C4-2B (cell line): ENCODE data around the gene SAP25.

ENCODE experiments used
- ZFX ChIP-seq: fragments of 450-650 bp; IDR thresholded peaks from 2 replicates; pipeline ENCODE4 v1.6.1; 2017
- TF ChIP-seq, protein P1 (sequence below): fragments of 450-650 bp; conservative IDR thresholded peaks from 2 replicates; pipeline ENCODE4 v1.5.1; 2017; ENCODE audit warnings: mild to moderate bottlenecking

- TF ChIP-seq, protein P1, sequence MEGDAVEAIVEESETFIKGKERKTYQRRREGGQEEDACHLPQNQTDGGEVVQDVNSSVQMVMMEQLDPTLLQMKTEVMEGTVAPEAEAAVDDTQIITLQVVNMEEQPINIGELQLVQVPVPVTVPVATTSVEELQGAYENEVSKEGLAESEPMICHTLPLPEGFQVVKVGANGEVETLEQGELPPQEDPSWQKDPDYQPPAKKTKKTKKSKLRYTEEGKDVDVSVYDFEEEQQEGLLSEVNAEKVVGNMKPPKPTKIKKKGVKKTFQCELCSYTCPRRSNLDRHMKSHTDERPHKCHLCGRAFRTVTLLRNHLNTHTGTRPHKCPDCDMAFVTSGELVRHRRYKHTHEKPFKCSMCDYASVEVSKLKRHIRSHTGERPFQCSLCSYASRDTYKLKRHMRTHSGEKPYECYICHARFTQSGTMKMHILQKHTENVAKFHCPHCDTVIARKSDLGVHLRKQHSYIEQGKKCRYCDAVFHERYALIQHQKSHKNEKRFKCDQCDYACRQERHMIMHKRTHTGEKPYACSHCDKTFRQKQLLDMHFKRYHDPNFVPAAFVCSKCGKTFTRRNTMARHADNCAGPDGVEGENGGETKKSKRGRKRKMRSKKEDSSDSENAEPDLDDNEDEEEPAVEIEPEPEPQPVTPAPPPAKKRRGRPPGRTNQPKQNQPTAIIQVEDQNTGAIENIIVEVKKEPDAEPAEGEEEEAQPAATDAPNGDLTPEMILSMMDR = no peak
- no peak for TF ChIP-seq ZFX
Observed at GRCh38 chr7:100611983-100612729, 38.5 kb upstream of the SAP25 start, which contains the start of gene MOSPD3.
